Transverse colon (tissue), 4 donors: ENCODE results near the gene EMP2. TPM values are rescaled to one million over a fixed set of nuclear protein-coding genes. Genes with fewer than 3 reads are reported as not detected.

Experiments used
- DNase-seq: peaks from one replicate; pipeline ENCODE4 v3.0.0-alpha.2; 2019
- H3K27ac ChIP-seq, 4 donors: fragments of 200-600 bp; sonication (generic); 2 replicates each; pipeline ENCODE4 v1.5.1; 2016 to 2018; ENCODE audit warnings: inconsistent platforms in 4 of 4
- H3K27me3 ChIP-seq: fragments of 200-600 bp; sonication (generic); 2 replicates; pipeline ENCODE4 v1.5.1; 2017; ENCODE audit warnings: inconsistent platforms
- H3K36me3 ChIP-seq, 4 donors: fragments of 200-600 bp; sonication (generic); 2 replicates each; pipeline ENCODE4 v1.5.1; 2017 to 2019; ENCODE audit warnings: inconsistent platforms in 4 of 4
- H3K4me1 ChIP-seq, 4 donors: fragments of 200-600 bp; sonication (generic); 2 replicates each; pipeline ENCODE4 v1.5.1; 2017 to 2020; ENCODE audit warnings: inconsistent platforms in 4 of 4
- H3K4me3 ChIP-seq, 4 donors: fragments of 200-600 bp; sonication (generic); 1 replicate in 1 of 4; 2 replicates in 3 of 4; pipeline versions ENCODE4 v1.5.1 to v1.6.1; 2017 to 2019; ENCODE audit warnings: inconsistent platforms in 4 of 4
- H3K9me3 ChIP-seq, 2 donors: fragments of 200-600 bp; sonication (generic); 2 replicates each; pipeline ENCODE4 v1.5.1; 2017 to 2019; ENCODE audit warnings: inconsistent platforms in 2 of 2
- EP300 ChIP-seq: sonication (generic); formaldehyde crosslinking; IDR thresholded peaks from one replicate; pipeline ENCODE4 v1.6.1; 2017; ENCODE audit warnings: antibody characterized with exemption, low read depth
- POLR2A ChIP-seq: fragments of 450-650 bp; IDR thresholded peaks from one replicate; pipeline ENCODE4 v1.6.1; 2016; ENCODE audit warnings: antibody characterized with exemption, mild to moderate bottlenecking, moderate library complexity
- POLR2AphosphoS5 ChIP-seq, 3 donors: sonication (generic); formaldehyde crosslinking; IDR thresholded peaks; one replicate each; pipeline ENCODE4 v1.6.1; 2016; ENCODE audit warnings: antibody characterized with exemption in 3 of 3
- WGBS, 2 donors: methylation state at CpG; one replicate each; pipeline ENCODE4 v1.1.5; 2018; ENCODE audit warnings: low coverage in 1 of 2; 5-methylcytosine and 5-hydroxymethylcytosine counted together
- in situ Hi-C, 4 donors: fragments of 200-750 bp; cut with MboI; loops; one replicate each; pipeline versions ENCODE4 v1.15.0 to v1.15.1; 2017; ENCODE audit warnings: low sequenced_read_pairs in 3 of 4, low pct_ligation_motif_present in 1 of 4, low pct_unique_long_range_greater_than_20kb in 1 of 4
- intact Hi-C: fragments of 100-400 bp; cut with DNase I; formaldehyde crosslinking; loops from one replicate; pipeline ENCODE4 v1.15.1; 2023; ENCODE audit warnings: low total_unique reads
- total RNA-seq, 4 donors: library from RNA; depleted of rRNA; stranded (reverse); fragments of >200 nt; gene quantifications; one replicate each; pipeline ENCODE4 v1.1.0, GENCODE V29; 2016
- TF ChIP-seq, protein P1 (sequence below), 5 experiments: fragments of 200-600 bp in 3 of 5; fragments of 450-650 bp in 2 of 5; sonication (generic) in 3 of 5; IDR thresholded peaks; 1 replicate in 2 of 5; 2 replicates in 3 of 5; pipeline ENCODE4 v1.5.1; 2016 to 2017; ENCODE audit warnings: antibody characterized with exemption in 5 of 5, inconsistent platforms in 3 of 5, mild to moderate bottlenecking in 2 of 5, moderate library complexity in 1 of 5

Gene EMP2
- total RNA-seq, 4 donors from 2014 or later = 22.1 to 51.0 (median 40.2) TPM

DNA sequence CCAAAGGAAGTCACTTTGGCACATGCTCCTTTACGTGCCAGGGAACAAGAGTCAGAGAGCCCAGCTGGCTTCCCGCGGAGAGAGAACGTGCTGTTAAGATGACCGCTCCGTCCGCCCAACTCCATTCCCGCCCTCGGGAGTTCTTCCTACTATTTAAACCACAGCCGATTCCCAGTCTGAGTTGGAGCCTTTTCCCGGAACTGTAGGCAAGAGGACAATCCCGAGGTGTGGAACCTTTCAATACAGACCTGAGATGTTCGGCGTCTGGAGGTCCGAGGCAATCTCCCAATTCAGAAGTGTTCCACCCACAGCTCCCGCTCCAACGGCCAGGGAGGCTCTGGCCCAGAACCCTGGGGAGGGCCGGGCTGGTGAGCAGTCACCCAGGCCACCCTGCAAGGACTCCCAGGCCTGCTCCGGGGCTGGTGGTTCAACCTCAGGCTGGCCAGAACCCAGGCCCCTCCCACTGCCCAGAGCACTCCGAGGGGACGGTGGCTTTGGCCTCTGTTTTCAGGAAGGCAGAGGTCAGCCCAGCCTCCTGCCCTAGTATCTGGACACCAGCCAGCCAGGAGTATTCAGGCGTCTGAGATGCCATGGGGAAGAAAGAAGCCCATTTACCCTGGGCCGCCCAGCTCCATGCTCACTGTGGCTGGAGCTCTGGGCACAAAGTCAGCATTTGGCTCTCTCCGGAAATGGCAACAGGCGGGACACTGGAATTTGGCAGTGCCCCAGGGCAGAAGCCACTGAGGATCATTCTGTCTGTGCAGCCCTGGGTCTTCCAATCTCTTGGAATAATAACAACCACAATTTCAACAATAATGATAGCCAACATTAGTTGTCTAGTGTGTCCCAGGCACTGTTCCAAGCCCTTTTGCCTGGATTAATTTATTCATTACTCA lies 21.4 kb downstream of the EMP2 start:
- in situ Hi-C loops (no loop called here), intact Hi-C loops (no loop called here)
- H3K4me1 ChIP-seq = peaks cover 4 to 35% (median 12%) of the 10 kb centered on the region in 4 donors
- H3K27me3 ChIP-seq = no peaks in the 10 kb centered on the region
- DNase-seq = peak; percentile 36
- 65 to 66% methylated on average over 10 to 25 of the region's 25 CpGs for WGBS, 2 donors
- H3K27ac ChIP-seq = peak overlapping the region; percentile 60 to 85 (median 76)
- TF ChIP-seq EP300 = no peak
- peak in 1 of 3 donors; percentile 6 for TF ChIP-seq POLR2AphosphoS5 (IDR thresholded peaks at IDR 0.05)
- no peaks in the 10 kb centered on the region for H3K9me3 ChIP-seq
- no peak overlapping the region for H3K4me3 ChIP-seq
- H3K36me3 ChIP-seq = no peaks in the 10 kb centered on the region

DNA sequence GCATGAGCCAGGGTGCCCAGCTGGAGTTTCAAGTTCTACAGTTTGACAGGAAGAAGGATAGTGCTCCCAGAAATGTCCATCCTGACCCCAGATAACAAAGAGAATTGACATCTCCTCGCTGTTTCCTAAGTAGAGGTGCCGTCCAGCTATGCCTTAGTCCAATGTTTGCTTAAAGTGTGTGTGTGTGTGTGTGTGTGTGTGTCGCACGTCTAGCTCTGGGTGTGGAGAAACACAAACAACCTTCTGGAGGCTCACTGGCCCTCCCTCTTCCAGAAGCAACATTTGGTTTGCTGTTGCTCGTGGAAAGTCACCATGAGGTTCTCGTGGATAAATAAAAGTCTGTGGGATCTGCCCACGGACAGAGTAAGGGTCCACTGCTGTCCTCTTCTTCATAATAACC lies 22.1 kb downstream of the EMP2 start:
- Histone ChIP-seq H3K9me3 (no peaks in the 10 kb centered on the region), H3K4me3 (no peak overlapping the region), H3K4me1 (peaks cover 4 to 38% (median 12%) of the 10 kb centered on the region in 4 donors), H3K36me3 (no peaks in the 10 kb centered on the region), H3K27ac (peak overlapping the region; percentile 60 to 85 (median 76)), H3K27me3 (no peaks in the 10 kb centered on the region)
- intact Hi-C loops (no loop called here), in situ Hi-C loops (no loop called here)
- DNase-seq = no peak
- 70 to 71% methylated on average over 4 to 7 of the region's 7 CpGs for WGBS, 2 donors
- no peak for TF ChIP-seq EP300
- TF ChIP-seq POLR2A = no peak
- TF ChIP-seq, protein P1, sequence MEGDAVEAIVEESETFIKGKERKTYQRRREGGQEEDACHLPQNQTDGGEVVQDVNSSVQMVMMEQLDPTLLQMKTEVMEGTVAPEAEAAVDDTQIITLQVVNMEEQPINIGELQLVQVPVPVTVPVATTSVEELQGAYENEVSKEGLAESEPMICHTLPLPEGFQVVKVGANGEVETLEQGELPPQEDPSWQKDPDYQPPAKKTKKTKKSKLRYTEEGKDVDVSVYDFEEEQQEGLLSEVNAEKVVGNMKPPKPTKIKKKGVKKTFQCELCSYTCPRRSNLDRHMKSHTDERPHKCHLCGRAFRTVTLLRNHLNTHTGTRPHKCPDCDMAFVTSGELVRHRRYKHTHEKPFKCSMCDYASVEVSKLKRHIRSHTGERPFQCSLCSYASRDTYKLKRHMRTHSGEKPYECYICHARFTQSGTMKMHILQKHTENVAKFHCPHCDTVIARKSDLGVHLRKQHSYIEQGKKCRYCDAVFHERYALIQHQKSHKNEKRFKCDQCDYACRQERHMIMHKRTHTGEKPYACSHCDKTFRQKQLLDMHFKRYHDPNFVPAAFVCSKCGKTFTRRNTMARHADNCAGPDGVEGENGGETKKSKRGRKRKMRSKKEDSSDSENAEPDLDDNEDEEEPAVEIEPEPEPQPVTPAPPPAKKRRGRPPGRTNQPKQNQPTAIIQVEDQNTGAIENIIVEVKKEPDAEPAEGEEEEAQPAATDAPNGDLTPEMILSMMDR (IDR thresholded peaks at IDR 0.05) = no peak
- TF ChIP-seq POLR2AphosphoS5 (IDR thresholded peaks at IDR 0.05) = no peak

DNA sequence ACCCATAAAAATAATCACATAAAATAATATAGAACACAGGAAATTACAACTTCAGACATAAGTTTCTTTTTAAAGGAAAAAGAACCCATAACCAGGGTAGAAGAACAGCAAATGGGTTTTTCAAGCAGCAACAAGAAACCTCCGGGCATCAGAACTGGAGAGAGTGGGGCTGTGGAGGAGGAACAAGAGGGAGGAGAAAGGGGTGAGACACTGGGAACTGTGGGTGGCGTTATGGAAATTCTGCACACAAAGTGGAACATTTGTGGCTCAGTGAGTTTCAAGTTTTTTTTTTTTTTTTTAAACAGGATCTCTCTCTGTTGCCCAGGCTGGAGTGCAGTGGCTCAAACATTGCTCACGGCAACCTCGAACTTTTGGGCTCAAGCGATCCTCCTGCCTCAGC lies 22.6 kb downstream of the EMP2 start:
- Histone ChIP-seq H3K9me3 (no peaks in the 10 kb centered on the region), H3K27ac (peak overlapping the region; percentile 60 to 85 (median 76)), H3K27me3 (no peaks in the 10 kb centered on the region), H3K4me1 (peaks cover 4 to 41% (median 12%) of the 10 kb centered on the region in 4 donors), H3K4me3 (no peak overlapping the region), H3K36me3 (no peaks in the 10 kb centered on the region)
- TF ChIP-seq, protein P1 (IDR thresholded peaks at IDR 0.05) = no peak
- TF ChIP-seq POLR2A = no peak
- TF ChIP-seq EP300 = no peak
- no peak for TF ChIP-seq POLR2AphosphoS5 (IDR thresholded peaks at IDR 0.05)
- WGBS, 2 donors = 85 to 88% methylated on average over 2 to 5 of the region's 5 CpGs
- in situ Hi-C loops (no loop called here), intact Hi-C loops (no loop called here)
- DNase-seq = no peak

DNA sequence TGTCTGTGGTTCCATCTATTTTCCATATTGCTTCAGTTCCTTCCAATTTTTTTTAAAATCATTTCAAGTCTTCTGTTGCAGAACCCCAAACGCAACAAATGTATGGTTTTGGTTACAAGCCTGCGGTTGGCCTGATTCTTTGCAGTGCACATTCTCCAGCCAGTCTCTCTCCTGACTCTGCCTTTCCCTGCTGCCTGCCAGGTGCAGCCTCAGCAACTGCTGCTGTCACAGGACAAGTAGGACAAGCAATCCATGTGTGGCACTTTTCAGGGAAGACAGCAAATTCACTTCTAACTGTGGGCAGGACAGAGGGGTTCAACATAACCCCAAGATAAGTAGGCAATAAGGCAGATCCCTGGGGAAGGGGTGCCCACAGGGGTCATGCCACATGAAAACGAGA lies 24.2 kb downstream of the EMP2 start:
- H3K27me3 ChIP-seq = no peaks in the 10 kb centered on the region
- H3K4me1 ChIP-seq = peaks cover 4 to 46% (median 12%) of the 10 kb centered on the region in 4 donors
- no peak overlapping the region for H3K27ac ChIP-seq
- TF ChIP-seq POLR2A (no peak), POLR2AphosphoS5 (IDR thresholded peaks at IDR 0.05) (no peak), EP300 (no peak)
- TF ChIP-seq, protein P1 (IDR thresholded peaks at IDR 0.05) = no peak
- H3K4me3 ChIP-seq = no peak overlapping the region
- intact Hi-C loops (no loop called here), in situ Hi-C loops (no loop called here)
- no peaks in the 10 kb centered on the region for H3K9me3 ChIP-seq
- DNase-seq = no peak
- WGBS, 2 donors = 90 to 100% methylated on average over 1 to 3 of the region's 3 CpGs
- no peaks in the 10 kb centered on the region for H3K36me3 ChIP-seq
